Mucosa of stomach (tissue), 1 donor: Measurements from ENCODE around the gene ACSL6.

Experiments used
- H3K27me3 ChIP-seq: one replicate; pipeline ENCODE4 v1.7.0; 2013; ENCODE audit warnings: mild to moderate bottlenecking, low read length; ENCODE audit not compliant: control insufficient read depth, insufficient read depth
- H3K36me3 ChIP-seq: one replicate; pipeline ENCODE4 v1.7.0; 2013; ENCODE audit warnings: low read length; ENCODE audit not compliant: control insufficient read depth, insufficient read depth
- H3K4me1 ChIP-seq: one replicate; pipeline ENCODE4 v1.7.0; 2013; ENCODE audit warnings: mild to moderate bottlenecking, low read length; ENCODE audit not compliant: control insufficient read depth, insufficient read depth
- H3K4me3 ChIP-seq: one replicate; pipeline ENCODE4 v1.7.0; 2013; ENCODE audit warnings: low read length
- H3K9ac ChIP-seq: one replicate; pipeline ENCODE4 v1.7.0; 2013; ENCODE audit warnings: mild to moderate bottlenecking, low read length, moderate library complexity
- H3K9me3 ChIP-seq: one replicate; pipeline ENCODE4 v1.7.0; 2013; ENCODE audit warnings: mild to moderate bottlenecking, low read length, moderate library complexity; ENCODE audit not compliant: control insufficient read depth
- donor health status: Pancreatic carcinoma.

ACSL6 gene

GRCh38 chr5:131976414-131977211, 34.8 kb downstream of the ACSL6 start:
- H3K27me3 ChIP-seq, result no peaks in the 10 kb centered on the region
- no peak overlapping the region for H3K4me3 ChIP-seq
- no peaks in the 10 kb centered on the region for H3K36me3 ChIP-seq
- no peak overlapping the region for H3K9ac ChIP-seq
- H3K9me3 ChIP-seq, result no peaks in the 10 kb centered on the region
- H3K4me1 ChIP-seq, result no peaks in the 10 kb centered on the region

GRCh38 chr5:131974956-131975726, 36.3 kb downstream of the ACSL6 start:
- Histone ChIP-seq H3K4me1 (no peaks in the 10 kb centered on the region), H3K9me3 (no peaks in the 10 kb centered on the region), H3K36me3 (no peaks in the 10 kb centered on the region), H3K9ac (no peak overlapping the region), H3K4me3 (no peak overlapping the region), H3K27me3 (no peaks in the 10 kb centered on the region)

GRCh38 chr5:131974622-131974955, 36.9 kb downstream of the ACSL6 start:
- H3K4me3 ChIP-seq, result no peak overlapping the region
- H3K36me3 ChIP-seq, result no peaks in the 10 kb centered on the region
- no peaks in the 10 kb centered on the region for H3K9me3 ChIP-seq
- no peak overlapping the region for H3K9ac ChIP-seq
- H3K27me3 ChIP-seq, result no peaks in the 10 kb centered on the region
- H3K4me1 ChIP-seq, result no peaks in the 10 kb centered on the region

GRCh38 chr5:131974016-131974415, 37.4 kb downstream of the ACSL6 start:
- H3K9me3 ChIP-seq, result no peaks in the 10 kb centered on the region
- H3K27me3 ChIP-seq, result no peaks in the 10 kb centered on the region
- H3K9ac ChIP-seq, result no peak overlapping the region
- H3K36me3 ChIP-seq, result no peaks in the 10 kb centered on the region
- H3K4me1 ChIP-seq, result no peaks in the 10 kb centered on the region
- no peak overlapping the region for H3K4me3 ChIP-seq

GRCh38 chr5:131973089-131973712, 38.3 kb downstream of the ACSL6 start:
- Histone ChIP-seq H3K36me3 (no peaks in the 10 kb centered on the region), H3K9me3 (no peaks in the 10 kb centered on the region), H3K4me3 (no peak overlapping the region), H3K9ac (no peak overlapping the region), H3K4me1 (no peaks in the 10 kb centered on the region), H3K27me3 (no peaks in the 10 kb centered on the region)

GRCh38 chr5:131968396-131968954, 43.0 kb downstream of the ACSL6 start:
- no peaks in the 10 kb centered on the region for H3K27me3 ChIP-seq

GRCh38 chr5:131966551-131966950, 44.9 kb downstream of the ACSL6 start:
- no peaks in the 10 kb centered on the region for H3K9me3 ChIP-seq
- no peaks in the 10 kb centered on the region for H3K27me3 ChIP-seq
- H3K36me3 ChIP-seq, result no peaks in the 10 kb centered on the region
- H3K4me3 ChIP-seq, result no peak overlapping the region
- H3K4me1 ChIP-seq, result no peaks in the 10 kb centered on the region
- H3K9ac ChIP-seq, result no peak overlapping the region

More at GRCh38 chr5:131968396-131968954, 43.0 kb downstream of the ACSL6 start:
- Histone ChIP-seq H3K9ac (no peak overlapping the region), H3K36me3 (no peaks in the 10 kb centered on the region), H3K9me3 (no peaks in the 10 kb centered on the region), H3K4me1 (no peaks in the 10 kb centered on the region), H3K4me3 (no peak overlapping the region)

- Histone ChIP-seq H3K27me3 (no peaks in the 10 kb centered on the region), H3K9me3 (no peaks in the 10 kb centered on the region), H3K9ac (no peak overlapping the region), H3K36me3 (no peaks in the 10 kb centered on the region), H3K4me1 (no peaks in the 10 kb centered on the region), H3K4me3 (no peak overlapping the region)
Observed at GRCh38 chr5:131965826-131966415, 45.5 kb downstream of the ACSL6 start.

GRCh38 chr5:131959906-131960305, 51.6 kb downstream of the ACSL6 start:
- H3K4me1 ChIP-seq, result no peaks in the 10 kb centered on the region
- H3K4me3 ChIP-seq, result no peak overlapping the region
- no peaks in the 10 kb centered on the region for H3K36me3 ChIP-seq
- no peak overlapping the region for H3K9ac ChIP-seq
- no peaks in the 10 kb centered on the region for H3K9me3 ChIP-seq
- H3K27me3 ChIP-seq, result no peaks in the 10 kb centered on the region

- H3K9me3 ChIP-seq, result no peaks in the 10 kb centered on the region
- no peaks in the 10 kb centered on the region for H3K36me3 ChIP-seq
- H3K4me3 ChIP-seq, result no peak overlapping the region
- no peaks in the 10 kb centered on the region for H3K27me3 ChIP-seq
- H3K4me1 ChIP-seq, result no peaks in the 10 kb centered on the region
- H3K9ac ChIP-seq, result no peak overlapping the region
Observed at GRCh38 chr5:131959136-131959535, 52.3 kb downstream of the ACSL6 start.

GRCh38 chr5:131957721-131958441, 53.6 kb downstream of the ACSL6 start:
- H3K9me3 ChIP-seq, result no peaks in the 10 kb centered on the region
- H3K36me3 ChIP-seq, result no peaks in the 10 kb centered on the region
- H3K4me3 ChIP-seq, result no peak overlapping the region
- no peaks in the 10 kb centered on the region for H3K27me3 ChIP-seq
- H3K4me1 ChIP-seq, result no peaks in the 10 kb centered on the region
- H3K9ac ChIP-seq, result no peak overlapping the region
